Measurements from ENCODE around the gene MAFF. TPM values are rescaled to one million over a fixed set of nuclear protein-coding genes. Genes with fewer than 3 reads are reported as not detected.

MAFF gene
- total RNA-seq, 3 donors from 2014 or later: 37.3 to 126 (median 85.5) TPM

DNA sequence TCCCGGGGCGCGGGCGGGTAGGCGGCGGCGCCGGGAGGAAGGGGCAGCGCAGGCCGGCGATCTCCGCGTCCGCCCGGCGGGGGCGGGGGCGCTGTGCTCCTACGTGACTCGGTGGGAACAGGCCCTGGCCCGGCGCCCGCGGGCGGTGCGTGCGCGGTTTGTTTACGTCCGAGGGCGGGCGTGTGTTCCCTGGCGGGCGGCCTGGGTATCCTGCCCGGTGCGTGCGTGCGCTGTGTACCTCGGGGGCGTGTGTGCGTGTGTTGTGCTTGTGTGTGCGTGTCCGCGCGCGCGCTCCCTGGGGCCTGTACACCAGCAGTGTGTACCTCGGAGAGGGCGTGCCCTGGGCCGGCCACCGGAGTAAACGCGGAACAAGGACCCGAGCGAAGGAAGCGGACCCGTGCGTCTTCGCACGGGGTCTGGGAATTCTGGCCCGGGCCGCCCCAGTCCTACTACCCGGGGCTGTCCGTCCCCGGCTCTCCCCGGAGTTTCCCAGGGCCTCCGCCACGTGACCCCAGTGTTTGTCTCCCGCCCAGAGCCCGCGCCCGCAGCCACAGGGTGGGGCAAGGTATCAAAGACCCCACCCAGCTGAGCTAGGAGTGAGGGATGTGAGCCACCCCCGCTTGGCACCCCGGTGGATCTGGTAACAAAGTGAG lies 769 bp downstream of the MAFF start:
- Histone ChIP-seq H3K4me1 (peaks cover 9 to 16% of the 10 kb centered on the region in 2 donors), H3K9me3 (no peaks in the 10 kb centered on the region), H3K36me3 (no peaks in the 10 kb centered on the region), H3K27ac (peak overlapping the region; percentile 99 to 100), H3K4me3 (peak overlapping the region; percentile 71 to 87 (median 82)), H3K27me3 (no peaks in the 10 kb centered on the region)
- peak; percentile 88 to 90 for DNase-seq (ENCODE audit: low spot score in 2 of 2)
- intact Hi-C loops (cut with DNase I; ENCODE audit: low total_unique reads): loop anchor here (10.0 kb wide), 2 partner anchors 112 to 148 kb away; partner anchors contain the start of genes CSNK1E and PICK1
- TF ChIP-seq POLR2A (IDR thresholded peaks at IDR 0.05) (peak; percentile 30), POLR2AphosphoS5 (IDR thresholded peaks at IDR 0.05) (peak in 2 of 3 donors; percentile 4 to 45)
- TF ChIP-seq, protein P1, sequence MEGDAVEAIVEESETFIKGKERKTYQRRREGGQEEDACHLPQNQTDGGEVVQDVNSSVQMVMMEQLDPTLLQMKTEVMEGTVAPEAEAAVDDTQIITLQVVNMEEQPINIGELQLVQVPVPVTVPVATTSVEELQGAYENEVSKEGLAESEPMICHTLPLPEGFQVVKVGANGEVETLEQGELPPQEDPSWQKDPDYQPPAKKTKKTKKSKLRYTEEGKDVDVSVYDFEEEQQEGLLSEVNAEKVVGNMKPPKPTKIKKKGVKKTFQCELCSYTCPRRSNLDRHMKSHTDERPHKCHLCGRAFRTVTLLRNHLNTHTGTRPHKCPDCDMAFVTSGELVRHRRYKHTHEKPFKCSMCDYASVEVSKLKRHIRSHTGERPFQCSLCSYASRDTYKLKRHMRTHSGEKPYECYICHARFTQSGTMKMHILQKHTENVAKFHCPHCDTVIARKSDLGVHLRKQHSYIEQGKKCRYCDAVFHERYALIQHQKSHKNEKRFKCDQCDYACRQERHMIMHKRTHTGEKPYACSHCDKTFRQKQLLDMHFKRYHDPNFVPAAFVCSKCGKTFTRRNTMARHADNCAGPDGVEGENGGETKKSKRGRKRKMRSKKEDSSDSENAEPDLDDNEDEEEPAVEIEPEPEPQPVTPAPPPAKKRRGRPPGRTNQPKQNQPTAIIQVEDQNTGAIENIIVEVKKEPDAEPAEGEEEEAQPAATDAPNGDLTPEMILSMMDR (IDR thresholded peaks at IDR 0.05): peak in 2 of 3 donors; percentile 22 to 30

DNA sequence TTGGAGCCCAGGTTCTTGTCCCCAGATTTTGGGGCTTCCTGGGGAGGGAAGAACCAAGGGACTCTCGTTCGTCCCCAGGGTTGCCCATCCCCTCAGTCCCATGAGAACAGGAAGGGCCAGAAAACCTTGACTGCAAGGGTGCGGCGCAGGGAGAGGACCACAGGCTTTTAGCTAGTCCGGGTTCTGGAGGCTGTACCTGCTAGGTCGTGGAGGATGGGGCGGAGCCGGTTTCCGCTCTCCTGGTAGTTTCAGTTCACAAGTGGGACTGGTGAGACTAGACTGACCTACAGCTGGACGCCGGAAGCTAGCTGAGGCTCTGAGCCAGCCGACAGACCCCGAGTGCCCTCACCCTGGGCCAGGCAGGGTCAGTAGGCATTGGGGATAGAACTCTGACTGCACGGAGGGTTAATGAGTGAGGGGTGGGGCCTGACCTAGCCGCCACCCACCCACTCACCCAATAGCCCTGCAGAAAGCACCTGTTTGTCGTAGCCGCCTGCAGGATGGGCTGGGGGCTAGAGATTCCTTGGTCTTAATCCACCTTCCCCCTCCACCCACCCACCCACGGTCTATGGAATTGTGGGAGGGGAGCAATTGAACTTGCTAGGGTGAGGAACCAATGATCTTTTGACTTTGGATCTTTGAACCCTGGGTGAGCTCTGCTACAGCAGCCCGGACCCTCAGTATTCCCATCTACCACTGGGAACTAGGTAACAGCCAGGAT lies 1.5 kb downstream of the MAFF start:
- Histone ChIP-seq H3K27ac (peak overlapping the region; percentile 99 to 100), H3K4me3 (peak overlapping the region; percentile 71 to 87 (median 82)), H3K27me3 (no peaks in the 10 kb centered on the region), H3K9me3 (no peaks in the 10 kb centered on the region), H3K4me1 (peaks cover 9 to 16% of the 10 kb centered on the region in 2 donors), H3K36me3 (no peaks in the 10 kb centered on the region)
- no peak for TF ChIP-seq POLR2A (IDR thresholded peaks at IDR 0.05)
- TF ChIP-seq POLR2AphosphoS5 (IDR thresholded peaks at IDR 0.05): peak in 1 of 3 donors; percentile 8
- DNase-seq (ENCODE audit: low spot score in 2 of 2): peak; percentile 76 to 79
- intact Hi-C loops (cut with DNase I; ENCODE audit: low total_unique reads): loop anchor here (10.0 kb wide), 2 partner anchors 112 to 148 kb away; partner anchors contain the start of genes CSNK1E and PICK1

DNA sequence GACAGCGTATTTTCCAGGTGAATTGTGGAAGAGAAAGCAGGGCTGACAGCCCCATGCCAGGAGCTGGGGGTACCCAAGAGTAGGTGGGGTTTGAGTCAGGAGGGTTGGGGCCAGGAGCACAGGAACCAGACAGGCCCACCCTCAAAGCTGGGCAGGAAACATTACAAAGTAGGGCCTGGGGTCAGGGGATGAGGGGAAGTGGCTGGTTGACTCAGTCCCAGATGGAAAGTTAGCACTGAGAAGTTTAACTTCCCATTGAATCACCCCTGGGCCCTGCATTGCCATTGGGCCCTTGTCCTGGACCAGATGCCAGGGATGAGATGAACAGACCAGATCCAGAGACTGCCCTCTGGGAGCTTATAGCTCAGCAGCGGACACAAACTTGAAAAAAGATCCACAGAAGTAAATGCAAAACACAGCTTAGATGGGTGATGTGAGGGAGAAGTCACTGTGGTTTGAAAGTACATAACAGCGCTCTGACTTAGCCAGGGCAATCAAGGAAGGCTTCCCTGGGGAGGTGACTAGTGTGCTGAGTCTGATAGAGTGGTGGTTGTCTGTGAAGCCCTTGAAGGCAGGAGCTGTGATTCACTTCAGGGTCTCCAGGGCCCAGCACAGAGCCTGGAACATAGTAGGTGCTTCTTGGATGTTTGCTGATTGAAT lies 2.2 kb downstream of the MAFF start:
- Histone ChIP-seq H3K27me3 (no peaks in the 10 kb centered on the region), H3K4me3 (peak overlapping the region; percentile 71 to 87 (median 82)), H3K4me1 (peaks cover 9 to 16% of the 10 kb centered on the region in 2 donors), H3K36me3 (no peaks in the 10 kb centered on the region), H3K9me3 (no peaks in the 10 kb centered on the region), H3K27ac (peak overlapping the region; percentile 99 to 100)
- intact Hi-C loops (cut with DNase I; ENCODE audit: low total_unique reads): loop anchor here (10.0 kb wide), 2 partner anchors 111 to 149 kb away; partner anchors contain the start of genes CSNK1E and PICK1
- TF ChIP-seq POLR2AphosphoS5 (IDR thresholded peaks at IDR 0.05): no peak
- TF ChIP-seq POLR2A (IDR thresholded peaks at IDR 0.05): no peak
- TF ChIP-seq, protein P1 (IDR thresholded peaks at IDR 0.05): no peak
- no peak for DNase-seq (ENCODE audit: low spot score in 2 of 2)

DNA sequence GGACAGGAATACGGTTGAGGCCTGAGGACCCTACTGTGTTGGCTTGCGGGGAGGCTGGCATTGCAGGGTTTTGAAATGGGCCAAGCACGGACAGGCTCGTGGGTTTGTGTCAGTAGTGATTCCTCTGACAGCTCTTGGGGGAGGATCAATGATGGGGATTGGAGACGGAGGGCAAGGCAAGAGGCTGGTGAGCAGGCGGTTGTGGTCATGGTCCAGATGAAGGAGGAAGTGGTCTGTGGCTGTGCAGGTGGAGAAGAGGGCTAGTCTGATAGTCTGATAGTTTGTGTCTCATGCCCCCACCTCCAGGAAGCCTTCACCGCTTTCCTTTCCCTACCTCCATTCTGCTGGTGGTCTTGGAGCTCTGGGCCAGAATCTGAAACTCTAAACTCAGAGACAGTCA lies 3.0 kb downstream of the MAFF start:
- Histone ChIP-seq H3K36me3 (no peaks in the 10 kb centered on the region), H3K4me1 (peaks cover 9 to 16% of the 10 kb centered on the region in 2 donors), H3K27me3 (no peaks in the 10 kb centered on the region), H3K9me3 (no peaks in the 10 kb centered on the region), H3K4me3 (peak overlapping the region; percentile 8 to 87 (median 71)), H3K27ac (peak overlapping the region; percentile 99 to 100)
- TF ChIP-seq, protein P1 (IDR thresholded peaks at IDR 0.05): no peak
- no peak for TF ChIP-seq POLR2A (IDR thresholded peaks at IDR 0.05)
- no peak for TF ChIP-seq POLR2AphosphoS5 (IDR thresholded peaks at IDR 0.05)
- no peak for DNase-seq (ENCODE audit: low spot score in 2 of 2)
- intact Hi-C loops (cut with DNase I; ENCODE audit: low total_unique reads): loop anchor here (10.0 kb wide), 2 partner anchors 110 to 150 kb away; partner anchors contain the start of genes CSNK1E and PICK1
